Activated CD4-positive, alpha-beta T cell treated with anti-CD3 and anti-CD28 coated beads, Interleukin-2, amount 10 ng/mL, durations not matched to agents 7 days and 5 days (primary cell): ENCODE results near the gene DPEP2. TPM values are rescaled to one million over a fixed set of nuclear protein-coding genes. Genes with fewer than 3 reads are reported as not detected.
A peak's percentile ranks its signal among the peaks of the same experiment; 100 is the strongest.
"Not testable (repeated sequence)": the region's sequence is repeated elsewhere in the genome, so short reads cannot be mapped to it uniquely, and the experiment has no call there.

Experiments used
- CTCF ChIA-PET: fragments of 350-600 bp; sonication (Branson Sonifier 250); formaldehyde crosslinking; loops from one replicate; lab custom pipeline; 2021; ENCODE audit warnings: antibody characterized with exemption; lab: Charles Lee
- POLR2A ChIA-PET: fragments of 350-600 bp; sonication (Branson Sonifier 250); formaldehyde crosslinking; loops from one replicate; lab custom pipeline; 2021; ENCODE audit warnings: antibody characterized with exemption; lab: Charles Lee
- DNase-seq: peaks from one replicate; pipeline ENCODE4 v3.0.0-alpha.2; 2020
- H3K27ac Mint-ChIP-seq: one replicate; pipeline ENCODE4 v1.8.0; 2021; ENCODE audit warnings: mild to moderate bottlenecking, moderate library complexity, mixed read lengths
- H3K27me3 Mint-ChIP-seq: one replicate; pipeline ENCODE4 v1.8.0; 2021; ENCODE audit warnings: mixed read lengths
- H3K36me3 Mint-ChIP-seq: one replicate; pipeline ENCODE4 v1.8.0; 2021; ENCODE audit warnings: low read depth, mixed read lengths
- H3K4me1 Mint-ChIP-seq: one replicate; pipeline ENCODE4 v1.8.0; 2021; ENCODE audit warnings: mixed read lengths
- H3K4me3 Mint-ChIP-seq: one replicate; pipeline ENCODE4 v1.8.0; 2021; ENCODE audit warnings: mild to moderate bottlenecking, moderate library complexity, mixed read lengths
- H3K9me3 Mint-ChIP-seq: one replicate; pipeline ENCODE4 v1.8.0; 2021; ENCODE audit warnings: mixed read lengths
- total RNA-seq, 2 experiments: library from RNA; stranded (reverse); gene quantifications; one replicate each; pipeline ENCODE4 v1.2.3, GENCODE V29; 2021

Gene DPEP2
- total RNA-seq, 2 experiments from 2014 or later, result 12.4 to 14.2 TPM

DNA sequence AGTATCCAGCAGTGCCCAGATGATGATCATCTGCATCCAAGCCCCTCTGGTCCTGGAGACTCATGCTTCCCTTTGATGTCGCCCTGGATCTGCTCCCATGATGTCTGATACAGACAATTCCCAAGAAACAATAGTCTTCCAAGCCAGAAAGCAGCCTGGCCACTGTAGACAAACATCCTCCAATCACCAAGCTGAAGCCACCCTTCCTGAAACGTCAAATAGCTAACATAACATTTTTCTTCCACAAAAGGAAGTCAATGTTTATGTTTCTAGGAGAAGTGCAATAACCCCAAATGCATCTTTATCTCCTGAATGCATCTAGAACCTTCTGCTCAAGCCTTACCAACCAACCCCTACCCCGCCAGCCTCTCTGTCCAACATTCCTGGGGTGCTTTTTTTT lies 1.2 kb upstream of the DPEP2 start:
- ChIA-PET CTCF (interaction anchor here (0.7 to 2.9 kb wide), 4 partner anchors 8 to 40 kb away, joined by 3 to 12 read pairs (median 3); no protein-coding TSS in a partner anchor), POLR2A (interaction anchor here (0.6 kb wide), 1 partner anchor 1063 kb away, joined by 5 read pairs; no protein-coding TSS in a partner anchor)
- peaks cover 43% of the 10 kb centered on the region for H3K4me1 Mint-ChIP-seq
- H3K27me3 Mint-ChIP-seq, result no peaks in the 10 kb centered on the region
- peaks cover 17% of the 10 kb centered on the region for H3K36me3 Mint-ChIP-seq
- H3K4me3 Mint-ChIP-seq, result peak overlapping the region; percentile 72
- peak overlapping the region; percentile 93 for H3K27ac Mint-ChIP-seq
- DNase-seq, result no peak
- H3K9me3 Mint-ChIP-seq, result peaks cover 6% of the 10 kb centered on the region

DNA sequence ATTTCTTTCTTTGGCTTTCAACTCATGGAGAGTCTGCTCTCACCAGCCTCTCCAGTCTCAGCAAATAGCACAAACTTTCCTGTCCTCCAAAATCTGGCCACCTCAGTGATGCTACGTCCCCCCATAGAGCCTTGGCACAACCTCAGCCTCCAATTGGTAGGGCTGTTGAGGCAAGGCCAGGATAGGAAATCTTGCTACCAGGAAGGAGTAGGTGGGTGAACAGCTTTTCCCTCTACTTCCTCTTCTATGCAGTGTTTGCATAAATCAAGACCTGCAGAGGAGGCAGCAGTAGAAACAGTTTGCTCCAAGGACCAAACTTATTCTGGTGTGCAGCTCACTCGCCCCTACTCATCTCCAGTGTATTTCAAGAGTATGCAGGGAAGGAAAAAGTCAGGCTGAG lies 701 bp upstream of the DPEP2 start:
- peaks cover 6% of the 10 kb centered on the region for H3K9me3 Mint-ChIP-seq
- H3K36me3 Mint-ChIP-seq, result peaks cover 21% of the 10 kb centered on the region
- DNase-seq, result no peak
- CTCF ChIA-PET, result interaction anchor here (0.5 to 2.9 kb wide), 5 partner anchors 9 to 40 kb away, joined by 3 to 12 read pairs (median 3); no protein-coding TSS in a partner anchor
- H3K27ac Mint-ChIP-seq, result peak overlapping the region; percentile 93
- peaks cover 46% of the 10 kb centered on the region for H3K4me1 Mint-ChIP-seq
- POLR2A ChIA-PET, result interaction anchor here (0.6 kb wide), 1 partner anchor 1063 kb away, joined by 5 read pairs; no protein-coding TSS in a partner anchor
- peak overlapping the region; percentile 72 for H3K4me3 Mint-ChIP-seq
- no peaks in the 10 kb centered on the region for H3K27me3 Mint-ChIP-seq

DNA sequence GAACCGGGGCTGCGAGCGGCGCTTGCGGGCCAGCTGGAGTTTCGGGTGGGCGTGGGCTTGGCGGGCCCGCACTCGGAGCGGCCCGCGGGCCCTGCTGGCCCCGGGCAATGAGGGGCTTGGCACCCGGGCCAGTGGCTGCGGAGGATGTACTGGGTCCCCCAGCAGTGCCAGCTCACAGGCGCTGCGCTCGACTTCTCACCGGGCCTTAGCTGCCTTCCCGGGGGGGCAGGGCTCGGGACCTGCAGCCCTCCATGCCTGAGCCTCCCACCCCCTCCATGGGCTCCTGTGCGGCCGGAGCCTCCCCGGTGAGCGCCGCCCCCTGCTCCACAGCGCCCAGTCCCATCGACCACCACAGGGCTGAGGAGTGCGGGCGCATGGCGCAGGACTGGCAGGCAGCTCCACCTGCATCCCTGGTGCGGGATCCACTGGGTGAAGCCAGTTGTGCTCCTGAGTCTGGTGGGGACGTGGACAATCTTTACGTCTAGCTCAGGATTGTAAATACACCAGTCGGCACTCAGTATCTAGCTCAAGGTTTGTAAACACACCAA lies 979 bp downstream of the DPEP2 start:
- peak overlapping the region; percentile 93 for H3K27ac Mint-ChIP-seq
- H3K4me3 Mint-ChIP-seq, H3K9me3 Mint-ChIP-seq, POLR2A ChIA-PET, DNase-seq, H3K27me3 Mint-ChIP-seq: not testable (repeated sequence)
- H3K4me1 Mint-ChIP-seq, result peaks cover 54% of the 10 kb centered on the region
- CTCF ChIA-PET, result interaction anchor here (0.7 to 2.9 kb wide), 10 partner anchors 12 to 57 kb away, joined by 3 to 12 read pairs (median 4); partner anchors contain the start of genes DDX28, DPEP2NB and DUS2
- H3K36me3 Mint-ChIP-seq, result peaks cover 21% of the 10 kb centered on the region

DNA sequence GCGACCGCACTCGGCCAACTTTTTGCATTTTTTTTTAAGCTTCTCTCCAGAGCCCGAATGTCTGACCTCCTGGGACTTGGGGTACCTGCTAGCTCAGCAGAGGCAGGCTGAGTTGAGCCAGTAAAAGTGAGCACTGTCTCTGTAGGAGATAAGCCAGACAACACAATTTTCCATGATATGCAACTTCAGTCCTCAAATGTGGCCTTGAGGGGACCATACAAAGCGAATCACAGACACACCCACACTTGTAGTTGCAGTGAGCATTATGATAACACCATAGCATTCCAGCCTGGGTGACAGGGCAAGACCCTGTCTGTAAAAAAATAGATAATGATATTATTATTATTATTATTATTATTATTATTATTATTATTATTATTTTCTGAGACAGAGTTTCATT lies 2.6 kb downstream of the DPEP2 start:
- DNase-seq, result no peak
- Mint-ChIP-seq H3K36me3 (peaks cover 21% of the 10 kb centered on the region), H3K27ac (peak overlapping the region; percentile 19), H3K4me1 (peaks cover 61% of the 10 kb centered on the region), H3K9me3 (peaks cover 6% of the 10 kb centered on the region), H3K4me3 (no peak overlapping the region), H3K27me3 (no peaks in the 10 kb centered on the region)
- POLR2A ChIA-PET, result no interaction called here
- CTCF ChIA-PET, result interaction anchor here (1.5 to 2.2 kb wide), 2 partner anchors 27 to 77 kb away, joined by 4 to 5 read pairs; partner anchors contain the start of genes DDX28 and DUS2

DNA sequence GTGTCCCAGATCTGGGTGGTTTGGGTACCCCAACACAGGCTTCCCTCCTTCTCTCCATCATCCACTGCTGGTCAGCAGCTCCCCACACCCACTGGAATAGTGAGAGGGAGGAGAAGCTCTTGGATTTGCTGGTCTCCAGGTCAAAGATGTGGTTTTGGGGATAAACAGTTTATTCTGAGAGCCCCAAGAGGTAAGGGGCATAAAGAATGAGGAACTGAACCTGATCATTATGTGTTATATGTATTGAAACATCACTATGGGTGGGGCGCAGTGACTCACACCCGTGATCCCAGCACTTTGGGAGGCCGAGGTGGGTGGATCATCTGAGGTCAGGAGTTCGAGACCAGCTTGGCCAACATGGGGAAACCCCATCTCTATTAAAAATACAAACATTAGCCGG lies 3.9 kb downstream of the DPEP2 start:
- Mint-ChIP-seq H3K27ac (peak overlapping the region; percentile 84), H3K4me1 (peaks cover 53% of the 10 kb centered on the region), H3K36me3 (peaks cover 21% of the 10 kb centered on the region), H3K9me3 (peaks cover 6% of the 10 kb centered on the region), H3K4me3 (no peak overlapping the region), H3K27me3 (no peaks in the 10 kb centered on the region)
- ChIA-PET POLR2A (no interaction called here), CTCF (interaction anchor here (0.6 to 2.2 kb wide), 4 partner anchors 27 to 336 kb away, joined by 3 to 7 read pairs (median 6); partner anchors contain the start of genes DDX28 and DUS2)
- no peak for DNase-seq

DNA sequence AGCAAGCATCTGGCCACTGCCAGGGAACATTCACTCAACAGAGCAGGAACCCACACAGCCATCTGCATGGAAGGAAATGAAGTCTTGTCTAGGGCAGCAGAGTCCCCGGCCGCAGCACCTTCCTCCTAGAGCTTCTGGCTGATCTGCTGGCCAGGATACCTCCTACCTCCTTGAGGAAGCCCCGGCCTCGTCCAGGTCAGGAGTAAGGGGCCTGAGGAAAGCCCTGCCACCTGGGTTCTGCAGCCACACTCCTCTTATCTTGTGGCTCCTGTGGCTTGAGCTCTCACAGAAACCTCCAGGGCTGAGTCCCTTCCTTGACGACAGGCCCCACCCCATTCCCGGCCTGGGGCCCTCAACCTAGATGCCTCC lies 5.3 kb downstream of the DPEP2 start:
- DNase-seq, POLR2A ChIA-PET, H3K27me3 Mint-ChIP-seq, H3K9me3 Mint-ChIP-seq: not testable (repeated sequence)
- CTCF ChIA-PET, result interaction anchor here (0.7 to 1.3 kb wide), 7 partner anchors 9 to 178 kb away, joined by 3 to 7 read pairs (median 4); partner anchors contain the start of gene DPEP3
- Mint-ChIP-seq H3K4me1 (peaks cover 39% of the 10 kb centered on the region), H3K4me3 (peak overlapping the region; percentile 79), H3K27ac (peak overlapping the region; percentile 99), H3K36me3 (peaks cover 16% of the 10 kb centered on the region)

DNA sequence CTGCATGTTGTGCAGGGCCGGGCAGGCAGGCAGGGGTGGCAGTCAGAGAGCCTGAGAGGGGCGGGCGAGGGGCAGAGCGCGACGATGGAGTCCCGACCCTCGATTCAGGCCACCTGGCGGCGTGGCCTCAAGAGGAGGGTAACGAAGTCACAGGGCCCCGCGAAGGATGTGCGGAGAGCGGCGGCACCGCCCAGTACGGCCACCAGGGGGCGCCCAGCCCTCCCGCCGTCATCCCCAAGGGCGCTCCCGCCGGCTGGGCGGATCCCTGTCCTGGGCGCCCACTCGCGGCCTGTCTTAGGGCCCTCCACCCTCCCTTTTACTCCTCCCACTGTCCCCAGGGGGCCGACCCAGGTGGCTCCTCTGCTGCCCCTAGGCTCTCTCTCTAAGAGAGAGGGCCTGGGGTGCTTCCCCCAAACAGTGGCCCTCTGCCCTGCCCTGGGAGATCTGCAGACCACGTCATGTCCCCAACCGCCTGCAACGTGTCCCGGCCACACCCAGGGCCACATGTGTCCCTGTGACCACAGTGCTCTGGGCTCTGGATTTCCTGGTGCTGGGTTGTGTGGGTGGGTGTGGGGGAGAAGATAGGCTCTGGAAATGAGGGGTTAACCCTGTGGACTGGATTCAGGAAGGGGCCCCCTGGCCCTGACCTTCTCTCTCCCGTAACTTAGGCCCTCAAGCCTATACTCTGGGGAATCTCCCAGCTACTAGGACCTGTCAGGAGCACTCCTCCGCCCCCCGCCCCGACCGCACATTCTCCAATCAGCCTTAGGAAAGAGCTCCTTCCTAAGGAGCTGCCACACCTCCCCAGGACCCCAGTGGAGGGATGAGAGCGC lies 5.9 kb downstream of the DPEP2 start:
- H3K4me1 Mint-ChIP-seq, result peaks cover 34% of the 10 kb centered on the region
- POLR2A ChIA-PET, result no interaction called here
- peak overlapping the region; percentile 99 for H3K27ac Mint-ChIP-seq
- H3K27me3 Mint-ChIP-seq, result no peaks in the 10 kb centered on the region
- CTCF ChIA-PET, result interaction anchor here (0.7 to 1.3 kb wide), 7 partner anchors 8 to 177 kb away, joined by 3 to 7 read pairs (median 4); partner anchors contain the start of gene DPEP3
- peak overlapping the region; percentile 79 for H3K4me3 Mint-ChIP-seq
- peaks cover 3% of the 10 kb centered on the region for H3K9me3 Mint-ChIP-seq
- H3K36me3 Mint-ChIP-seq, result peaks cover 10% of the 10 kb centered on the region
- DNase-seq, result peak; percentile 82

DNA sequence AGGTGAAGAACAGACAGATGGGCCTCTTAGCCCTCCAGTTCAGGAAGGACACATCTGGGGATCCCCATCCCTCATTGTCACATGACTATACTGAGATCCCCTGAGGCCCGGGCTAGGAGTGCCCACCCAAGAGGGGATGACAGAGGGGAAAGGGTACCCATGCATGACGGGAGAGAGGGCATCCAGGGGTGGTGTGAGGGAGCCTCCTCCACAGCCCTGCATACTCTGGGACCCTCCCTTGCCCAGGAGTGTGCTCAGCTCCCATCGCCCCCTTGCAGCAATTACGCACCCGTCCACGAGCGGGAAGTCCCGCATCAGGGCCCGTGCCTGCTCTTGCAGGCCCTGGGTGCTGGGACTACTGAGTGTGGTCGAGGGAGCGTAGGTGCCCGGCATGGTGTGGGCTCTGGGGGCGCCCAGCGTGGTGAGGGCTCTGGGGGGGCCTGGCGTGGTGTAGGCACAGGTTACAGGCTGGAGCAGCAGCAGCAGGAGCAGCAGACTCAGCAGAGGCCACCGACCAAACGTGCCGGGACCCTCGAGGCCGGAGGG lies 6.5 kb downstream of the DPEP2 start:
- Mint-ChIP-seq H3K4me1 (peaks cover 34% of the 10 kb centered on the region), H3K36me3 (peaks cover 10% of the 10 kb centered on the region), H3K9me3 (peaks cover 3% of the 10 kb centered on the region), H3K27me3 (no peaks in the 10 kb centered on the region), H3K27ac (peak overlapping the region; percentile 99), H3K4me3 (no peak overlapping the region)
- ChIA-PET POLR2A (no interaction called here), CTCF (interaction anchor here (0.8 to 1.8 kb wide), 6 partner anchors 12 to 176 kb away, joined by 3 to 5 read pairs (median 3); partner anchors contain the start of genes DDX28, DPEP2NB and DUS2)
- DNase-seq, result no peak

DNA sequence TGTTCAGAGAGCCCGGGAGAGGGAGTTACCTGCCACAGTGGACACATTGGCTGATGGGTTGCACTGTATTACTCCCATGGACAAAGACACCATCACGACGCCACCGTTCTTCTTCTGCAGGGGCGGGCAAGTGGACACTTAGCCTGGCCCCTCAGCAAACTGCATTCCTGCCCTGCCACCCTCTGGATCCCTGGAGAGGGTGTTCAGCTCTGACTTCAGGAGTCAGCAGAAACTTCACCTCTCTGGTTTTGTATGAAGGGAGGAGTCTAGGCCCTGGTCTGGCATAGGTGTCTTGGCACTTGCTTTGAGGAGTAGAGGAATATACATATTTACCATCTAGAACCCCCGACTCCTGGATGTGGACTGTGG lies 9.3 kb downstream of the DPEP2 start:
- Mint-ChIP-seq H3K36me3 (no peaks in the 10 kb centered on the region), H3K4me1 (peaks cover 20% of the 10 kb centered on the region), H3K9me3 (no peaks in the 10 kb centered on the region), H3K4me3 (no peak overlapping the region), H3K27me3 (no peaks in the 10 kb centered on the region), H3K27ac (peak overlapping the region; percentile 21)
- ChIA-PET CTCF (interaction anchor here (1.9 kb wide), 1 partner anchor 51 kb away, joined by 8 read pairs; no protein-coding TSS in a partner anchor), POLR2A (no interaction called here)
- no peak for DNase-seq

DNA sequence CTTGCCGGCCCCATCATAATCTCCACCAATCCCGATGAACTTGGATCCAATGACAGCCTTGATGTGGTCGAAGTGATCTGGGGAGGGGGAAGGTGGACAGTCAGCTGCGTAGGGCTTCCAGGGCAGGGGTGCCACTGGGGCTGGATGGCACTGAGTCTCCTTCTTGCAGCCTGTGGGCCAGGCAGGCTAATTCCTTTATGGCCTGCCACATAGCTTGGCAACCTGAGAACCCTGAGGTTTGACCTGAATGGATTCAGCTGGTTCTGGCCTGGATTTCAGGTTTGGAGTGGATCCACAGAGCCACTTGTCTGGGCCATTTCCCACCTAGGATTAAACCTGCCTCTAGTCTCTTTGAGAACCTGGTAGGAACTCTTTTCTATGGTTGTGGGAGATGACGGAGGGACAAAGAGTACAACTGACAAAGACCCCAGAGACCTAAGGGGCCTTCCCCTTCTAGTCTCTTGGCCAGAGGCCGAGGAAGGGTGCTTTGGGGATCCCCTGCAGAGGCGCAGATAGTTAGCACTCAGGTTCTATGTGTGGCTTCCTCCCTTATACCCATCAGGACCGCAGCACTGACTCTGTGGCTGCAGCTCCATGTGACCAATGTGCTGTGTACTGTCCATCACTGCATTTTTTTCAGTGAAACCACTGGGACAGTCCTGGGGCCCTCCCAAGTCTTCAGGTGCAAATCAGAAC lies 9.8 kb downstream of the DPEP2 start:
- POLR2A ChIA-PET, result no interaction called here
- Mint-ChIP-seq H3K9me3 (no peaks in the 10 kb centered on the region), H3K36me3 (no peaks in the 10 kb centered on the region), H3K4me1 (peaks cover 21% of the 10 kb centered on the region), H3K27me3 (no peaks in the 10 kb centered on the region), H3K4me3 (no peak overlapping the region), H3K27ac (no peak overlapping the region)
- no peak for DNase-seq
- CTCF ChIA-PET, result interaction anchor here (0.5 to 1.9 kb wide), 3 partner anchors 51 to 471 kb away, joined by 3 to 8 read pairs (median 3); no protein-coding TSS in a partner anchor

DNA sequence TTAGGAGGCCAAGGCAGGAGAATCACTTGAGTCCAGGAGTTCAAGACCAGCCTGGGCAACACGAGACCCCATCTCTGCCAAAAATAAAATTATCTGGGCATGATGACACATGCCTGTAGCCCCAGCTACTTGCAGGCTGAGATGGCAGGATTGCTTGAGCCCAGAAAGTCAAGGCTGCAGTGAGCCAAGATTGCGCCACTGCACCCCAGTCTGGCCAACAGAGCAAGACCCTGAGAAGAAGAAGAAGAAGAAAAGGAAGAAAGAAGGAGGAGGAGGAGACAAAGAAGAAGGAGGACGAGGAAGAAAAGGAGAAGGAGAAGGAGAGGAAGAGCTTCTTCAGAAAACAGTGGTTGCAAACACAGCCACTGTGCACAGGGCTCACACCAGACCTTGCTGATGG lies 10.6 kb downstream of the DPEP2 start:
- CTCF ChIA-PET, result interaction anchor here (1.0 to 1.9 kb wide), 2 partner anchors 52 to 74 kb away, joined by 3 to 8 read pairs; no protein-coding TSS in a partner anchor
- no peaks in the 10 kb centered on the region for H3K9me3 Mint-ChIP-seq
- H3K27me3 Mint-ChIP-seq, result no peaks in the 10 kb centered on the region
- H3K36me3 Mint-ChIP-seq, result no peaks in the 10 kb centered on the region
- H3K27ac Mint-ChIP-seq, result peak overlapping the region; percentile 81
- POLR2A ChIA-PET, result no interaction called here
- peaks cover 24% of the 10 kb centered on the region for H3K4me1 Mint-ChIP-seq
- no peak overlapping the region for H3K4me3 Mint-ChIP-seq
- DNase-seq, result no peak
